Fibroblast of skin of right biceps (primary cell): ENCODE results near the gene POLD2.
A peak's percentile ranks its signal among the peaks of the same experiment; 100 is the strongest.
"Not testable (repeated sequence)": the region's sequence is repeated elsewhere in the genome, so short reads cannot be mapped to it uniquely, and the experiment has no call there.

Experiments used
- DNase-seq: peaks from one replicate; pipeline ENCODE4 v3.0.0-alpha.2; 2013

Gene POLD2

DNA sequence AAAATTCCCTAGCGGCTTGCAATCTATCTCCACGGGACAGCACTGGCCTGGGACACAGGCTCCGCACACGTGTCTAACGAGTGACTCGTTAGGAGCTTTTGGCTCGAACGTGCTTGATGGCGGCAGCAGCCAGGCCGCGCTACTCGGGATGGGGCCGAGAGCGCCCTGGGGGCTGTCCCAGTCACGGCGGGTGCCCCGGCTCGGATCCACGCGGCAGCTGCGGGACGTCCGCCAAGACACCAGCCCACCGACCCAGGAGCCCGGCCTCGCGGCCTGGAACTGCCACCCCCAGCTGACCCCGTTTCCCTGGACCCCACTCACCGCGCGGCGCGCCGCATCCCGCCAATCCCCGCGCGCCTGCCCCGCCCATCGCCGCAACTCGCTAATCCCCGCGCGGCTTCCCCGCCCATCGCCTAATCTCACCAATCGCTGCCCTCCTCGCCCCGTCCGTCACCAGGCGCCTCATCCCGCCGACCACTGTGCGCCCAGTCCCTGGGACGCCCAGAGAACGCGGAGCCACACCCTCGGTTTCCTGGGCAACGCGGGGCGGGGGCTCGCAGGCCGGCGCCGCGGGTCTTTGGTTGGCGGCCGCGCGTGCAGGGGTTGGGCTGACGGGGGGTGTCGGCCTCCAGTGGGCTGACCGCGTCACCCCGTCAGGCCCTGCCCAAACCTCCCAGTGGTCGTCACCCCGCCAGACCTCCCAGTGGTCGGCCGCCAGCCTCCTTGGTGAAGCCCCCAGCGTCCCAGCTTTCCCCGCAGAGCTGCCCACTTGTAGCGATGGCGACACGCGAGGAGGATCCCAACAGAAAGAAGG lies at the start of gene POLD2:
POLD2 (minus strand) TSS at position 359 of the 814 bp plus-strand sequence. CDS start 1,495 bp downstream, outside the sequence.
- DNase-seq: peak; percentile 97

DNA sequence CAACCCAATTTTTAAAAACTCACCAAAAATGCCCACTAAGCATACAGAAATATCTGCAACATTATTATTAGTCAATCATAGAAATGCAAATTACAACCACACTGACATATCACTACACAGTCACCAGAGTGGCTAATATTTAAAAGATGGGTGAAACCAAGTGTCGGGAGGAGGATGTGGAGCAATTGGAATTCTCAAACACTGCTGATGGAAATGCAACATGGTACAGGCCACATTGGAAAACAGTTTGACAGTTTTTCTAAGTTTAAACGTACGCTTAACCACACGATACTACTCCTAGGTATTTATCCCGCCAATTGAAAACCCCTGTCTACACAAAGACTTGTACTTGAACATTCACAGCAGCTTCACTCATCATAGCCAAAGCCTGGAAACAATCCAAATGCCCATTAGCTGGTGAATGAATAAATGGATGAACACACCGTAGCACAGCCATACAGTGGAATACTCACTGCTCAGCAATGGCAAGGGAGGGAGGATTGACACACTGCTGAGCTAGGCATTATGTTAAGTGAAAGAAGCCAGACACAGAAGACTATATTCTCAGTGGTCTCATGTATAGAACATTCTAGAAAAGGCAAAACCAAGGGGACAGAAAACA lies 49.6 kb upstream of the POLD2 start:
- DNase-seq: no peak

DNA sequence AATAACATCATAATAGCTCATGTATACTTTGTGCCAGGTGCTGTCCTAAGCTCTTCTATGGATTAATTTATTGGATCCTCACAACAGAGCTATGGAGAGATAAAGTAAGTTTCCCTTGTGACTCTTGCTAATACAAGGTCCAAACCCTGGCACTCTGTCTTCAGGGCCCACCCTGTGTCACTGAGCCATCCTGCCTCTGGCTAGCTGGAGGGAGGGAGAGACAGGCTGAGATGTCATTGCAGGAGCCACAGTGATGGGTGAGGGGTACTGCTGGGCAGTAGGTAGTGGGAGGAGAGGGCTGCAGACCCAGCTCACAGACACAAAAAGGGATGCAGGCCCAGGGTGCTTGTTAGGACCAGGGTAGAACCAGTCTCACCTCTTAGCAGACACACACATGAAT lies 49.0 kb upstream of the POLD2 start:
- DNase-seq: no peak

DNA sequence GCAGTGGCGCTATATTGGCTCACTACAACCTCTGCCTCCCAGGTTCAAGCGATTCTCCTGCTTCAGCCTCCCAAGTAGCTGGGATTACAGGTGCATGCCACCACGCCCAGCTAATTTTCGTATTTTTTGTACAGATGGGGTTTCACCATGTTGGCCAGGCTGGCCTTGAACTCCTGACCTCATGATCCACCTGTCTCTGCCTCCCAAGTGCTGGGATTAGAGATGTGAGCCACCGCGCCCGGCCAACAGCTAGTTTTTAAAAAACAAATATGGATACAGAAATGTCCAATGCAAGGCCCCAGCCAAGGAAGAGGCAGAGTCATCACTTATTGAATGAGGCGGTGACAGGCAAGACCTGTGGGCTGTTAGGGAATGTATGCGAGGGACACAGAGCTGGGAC lies 48.6 kb upstream of the POLD2 start:
- DNase-seq: not testable (repeated sequence)

DNA sequence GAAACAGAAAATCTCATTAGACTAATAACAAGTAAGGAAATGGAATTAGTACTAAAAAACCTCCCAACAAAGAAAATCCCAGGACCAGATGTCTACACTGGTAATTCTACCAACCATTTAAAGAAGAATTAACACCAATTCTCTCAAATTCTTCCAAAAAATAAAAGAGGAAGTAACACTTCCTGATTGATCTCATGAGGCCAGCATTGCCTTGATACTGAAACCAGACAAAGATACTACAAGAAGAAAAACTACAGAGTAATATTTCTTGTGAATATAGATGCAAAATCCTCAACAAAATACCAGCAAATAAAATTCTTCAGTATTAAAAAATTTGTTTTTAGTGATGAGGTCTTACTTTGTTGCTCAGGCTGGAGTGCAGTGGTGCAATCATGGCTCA lies 44.6 kb upstream of the POLD2 start:
- no peak for DNase-seq

DNA sequence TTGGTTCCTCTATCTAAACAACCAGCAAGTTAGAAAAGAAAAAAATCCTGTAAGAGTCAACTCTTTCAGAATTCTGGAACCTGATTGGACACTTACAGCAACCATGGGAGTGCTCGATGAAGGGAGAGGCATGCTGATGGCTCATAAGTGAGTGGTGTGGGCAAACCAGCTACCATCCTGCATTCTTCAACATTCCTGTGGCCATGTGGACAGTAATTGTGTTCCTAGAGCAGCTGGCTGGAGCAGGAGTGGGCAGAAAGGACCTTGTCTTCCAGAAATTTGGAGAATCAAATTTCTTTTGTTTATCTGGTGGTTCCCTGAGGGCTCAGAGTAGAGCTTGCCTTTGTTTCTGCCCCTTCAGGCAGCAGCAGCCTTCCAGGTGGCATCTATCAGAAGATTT lies 40.2 kb upstream of the POLD2 start:
- DNase-seq: peak; percentile 79

DNA sequence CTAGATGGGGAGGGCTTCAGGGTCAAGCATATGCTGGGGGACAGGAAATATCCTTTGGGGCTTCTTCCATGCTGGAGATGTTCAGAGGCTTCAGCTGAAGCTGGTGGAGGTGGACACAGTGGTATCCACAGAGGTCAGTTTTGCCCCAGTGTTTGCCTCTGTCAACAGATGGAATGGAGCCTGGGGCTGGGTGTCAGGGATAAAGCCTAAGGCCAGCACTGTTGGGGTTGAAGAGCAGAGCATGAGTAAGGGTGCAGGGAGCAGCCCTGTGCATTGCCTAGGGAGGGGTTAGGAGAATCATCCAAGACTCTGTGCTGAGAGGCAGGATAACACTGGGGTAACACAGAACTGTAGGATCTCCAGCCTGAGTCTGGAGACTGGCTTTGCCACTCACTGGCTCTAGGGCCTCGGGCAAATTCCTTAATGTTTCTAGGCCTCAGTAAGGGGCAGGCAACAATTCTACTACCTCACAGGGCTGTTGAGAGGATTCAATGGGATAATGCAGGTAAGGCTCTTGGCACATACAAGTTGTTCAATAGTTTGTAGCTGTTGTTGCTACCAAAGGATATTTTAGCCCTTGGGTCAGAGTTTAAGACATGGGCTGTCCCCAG lies 39.5 kb upstream of the POLD2 start:
- DNase-seq: no peak

DNA sequence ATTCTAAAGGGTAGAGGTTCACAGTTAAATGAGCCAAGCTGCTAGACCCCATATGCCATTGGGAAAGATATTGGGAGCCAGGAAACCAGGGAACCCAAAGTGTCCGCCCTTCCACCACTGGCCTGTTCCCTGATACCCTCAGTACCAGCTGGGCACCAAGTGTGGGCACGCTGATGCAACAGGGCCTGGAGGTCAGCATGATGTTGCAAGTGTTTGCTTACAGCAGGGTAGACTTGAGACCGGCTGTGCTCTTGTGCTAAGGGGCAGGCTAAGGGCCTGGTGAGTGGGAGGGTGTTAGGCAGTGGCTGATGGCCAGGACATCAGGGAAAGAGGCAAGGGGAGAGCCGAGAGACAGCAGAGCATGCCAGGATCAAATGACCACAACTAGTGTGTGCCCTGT lies 38.8 kb upstream of the POLD2 start:
- no peak for DNase-seq

DNA sequence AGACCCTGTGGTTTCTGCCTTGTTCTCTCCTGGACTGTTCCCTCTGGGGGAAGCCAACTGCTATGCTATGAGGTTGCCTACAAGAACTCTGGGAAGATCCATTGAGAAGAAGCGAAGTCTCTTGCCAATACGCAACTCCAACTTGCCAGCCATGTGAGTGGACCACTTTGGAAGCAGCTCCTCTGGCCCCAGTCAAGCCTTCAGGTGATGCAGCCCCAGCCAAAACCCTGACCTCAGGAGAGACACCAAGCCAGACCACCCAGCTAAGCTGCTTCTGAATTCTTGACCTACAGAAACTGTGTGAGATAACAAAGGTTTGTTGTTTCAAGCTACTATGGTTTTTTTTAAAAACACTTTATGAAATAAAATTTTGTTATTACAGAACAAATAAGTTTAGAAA lies 38.0 kb upstream of the POLD2 start:
- no peak for DNase-seq

DNA sequence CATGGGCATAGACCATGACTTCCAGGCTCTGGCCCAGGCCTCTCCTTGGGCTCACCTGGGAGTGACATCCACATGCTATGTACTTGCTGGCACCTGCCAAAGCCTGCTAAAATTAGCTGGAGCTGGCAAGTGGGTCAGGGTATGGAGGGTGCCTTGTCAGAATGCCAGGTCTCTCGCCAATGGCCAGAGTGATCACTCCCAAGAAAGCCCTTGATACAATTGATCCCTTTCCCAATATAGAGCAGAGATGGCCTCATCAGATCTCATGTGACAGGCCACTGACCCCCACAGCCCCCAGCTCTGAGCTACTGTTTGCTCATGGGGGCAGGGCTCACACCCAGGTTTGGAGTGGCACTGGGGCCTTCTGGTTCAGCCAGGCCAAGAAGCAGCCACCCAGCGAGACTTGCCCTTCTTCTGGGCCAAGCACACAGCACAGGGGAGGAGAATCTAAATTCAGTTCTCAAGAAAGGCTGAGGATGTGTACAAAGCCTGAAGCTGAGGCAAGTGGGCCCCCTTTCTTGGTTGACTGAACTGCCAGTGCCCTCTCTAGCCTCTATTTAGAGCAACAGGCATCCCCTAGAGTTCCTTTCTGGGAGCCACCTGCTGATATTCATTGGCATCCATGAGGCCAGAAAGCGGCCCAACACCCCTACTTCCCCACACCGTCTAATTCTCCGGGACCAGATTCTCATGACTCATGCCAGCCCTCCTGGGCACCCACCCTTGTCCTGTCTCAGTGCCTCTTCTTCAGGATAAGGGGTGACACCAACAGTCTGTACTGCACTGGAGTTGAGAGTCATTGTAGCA lies 36.7 kb upstream of the POLD2 start:
- no peak for DNase-seq

DNA sequence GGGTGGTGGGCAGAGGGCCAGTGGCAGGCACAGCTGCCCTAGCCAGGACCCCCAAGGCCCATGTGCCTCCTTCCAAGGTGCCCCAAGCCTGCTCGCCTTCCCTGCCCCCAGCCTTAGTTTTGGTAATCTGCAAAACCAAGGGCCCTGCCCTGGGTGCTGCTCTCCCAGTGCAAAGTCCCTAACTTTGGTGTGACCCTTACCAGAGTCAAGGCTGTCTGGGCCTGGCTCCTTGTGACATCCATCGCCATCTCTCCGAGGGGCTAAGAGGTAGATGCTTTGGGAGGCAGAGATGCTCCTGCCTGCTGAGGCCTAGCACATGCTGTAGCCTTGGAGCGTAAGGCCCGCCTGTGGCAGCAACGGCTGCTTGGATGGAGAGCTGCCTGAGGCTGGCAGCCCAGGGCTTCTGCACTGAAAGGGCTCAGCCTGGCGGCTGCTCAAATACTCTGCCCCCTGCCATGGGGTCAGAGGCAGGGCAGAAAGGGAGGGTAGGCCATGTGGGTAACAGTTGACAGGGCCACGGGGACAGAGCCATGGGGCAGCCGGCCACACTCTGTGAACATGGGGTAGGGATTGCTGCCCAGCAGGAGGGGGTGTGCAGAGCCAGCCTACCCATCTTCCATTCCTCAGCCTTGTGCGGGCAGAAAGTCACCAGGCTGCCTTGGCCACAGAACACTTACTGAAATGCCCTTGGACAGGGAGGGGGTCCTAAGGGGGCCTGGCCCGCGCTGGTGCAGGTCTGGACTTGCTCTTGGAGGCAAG lies 35.7 kb upstream of the POLD2 start:
- no peak for DNase-seq

DNA sequence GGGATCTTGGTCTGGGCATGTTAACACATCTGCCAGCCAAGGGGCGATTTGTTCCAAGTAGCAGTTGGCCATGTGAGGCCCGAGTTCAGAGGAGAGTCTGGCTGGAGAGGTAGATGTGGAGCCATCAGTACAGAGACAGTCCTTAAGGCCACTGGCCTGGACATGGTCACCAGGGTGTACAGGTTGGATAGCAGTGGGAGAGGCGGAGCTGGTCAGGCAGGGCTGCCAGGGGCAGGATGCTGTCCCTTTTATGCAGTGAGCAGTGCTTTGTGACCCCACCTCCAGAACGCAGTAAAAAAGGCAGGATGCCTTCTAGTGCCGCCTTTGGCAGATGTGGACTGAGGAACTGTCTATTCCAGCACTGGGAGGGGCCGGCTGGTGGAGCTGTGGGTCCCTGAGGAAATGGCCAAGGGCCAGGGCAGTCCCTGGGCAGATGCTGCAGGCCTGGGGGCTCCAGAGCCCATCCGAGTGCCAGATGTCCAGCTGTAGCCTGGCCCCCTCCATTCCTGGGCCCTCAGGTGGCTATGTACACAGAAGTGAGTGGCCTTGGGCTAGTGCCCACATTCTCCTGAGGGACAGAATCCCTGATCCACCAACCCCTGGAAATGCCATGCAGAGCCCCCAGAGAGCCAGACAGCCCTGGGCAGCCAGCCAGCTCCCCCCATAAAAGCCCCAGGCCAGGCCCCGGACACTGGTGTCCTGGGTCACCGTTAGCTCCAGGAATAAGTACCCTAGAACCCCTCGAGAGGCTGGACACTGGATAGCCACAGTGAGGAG lies 34.9 kb upstream of the POLD2 start:
- DNase-seq: no peak

DNA sequence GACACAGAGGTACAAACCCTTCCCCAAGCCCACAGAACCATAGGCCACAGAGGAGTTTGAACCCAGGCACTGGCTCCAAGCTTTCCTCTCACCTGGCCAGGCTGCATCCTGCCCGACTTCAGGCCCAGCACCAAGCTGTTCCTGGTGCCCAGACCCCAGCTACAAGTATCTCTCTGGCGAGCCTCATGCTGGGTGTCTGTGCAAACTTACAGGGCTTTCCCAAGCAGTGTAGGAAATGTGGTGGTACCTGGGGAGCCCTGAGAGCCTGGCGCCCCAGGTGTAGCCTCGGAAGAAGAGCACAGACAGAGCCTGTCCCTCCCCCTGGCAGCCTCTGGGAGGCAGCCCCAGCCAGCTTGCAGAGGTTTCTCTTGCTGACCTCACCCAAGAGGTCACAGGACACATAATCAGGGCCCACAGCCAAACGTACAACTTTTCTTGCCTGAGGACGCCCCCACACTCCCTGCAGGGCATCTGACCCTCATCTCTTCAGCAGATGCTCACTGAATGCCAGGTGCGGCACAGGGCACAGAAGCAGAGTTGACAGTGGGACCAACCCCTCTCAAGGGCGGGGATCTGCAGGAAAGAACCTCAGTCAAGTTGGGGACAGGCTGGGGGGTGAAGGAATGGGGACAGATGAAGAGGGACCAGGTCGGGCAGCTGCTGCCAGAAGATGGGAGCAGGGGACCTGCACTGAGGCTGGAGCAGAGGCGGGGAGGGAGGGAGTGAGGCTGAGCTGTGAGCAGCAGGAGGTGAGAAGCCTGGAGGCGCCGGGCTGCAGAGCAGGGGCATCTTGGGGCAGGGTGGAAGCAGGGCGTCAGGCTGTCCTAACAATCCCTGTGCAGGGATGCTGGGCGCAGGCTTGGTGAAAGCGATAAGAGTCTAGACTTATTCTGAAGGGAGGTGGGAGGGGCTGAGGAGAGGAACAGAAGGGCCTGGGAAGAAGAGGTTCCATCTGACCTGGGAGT lies 34.0 kb upstream of the POLD2 start:
- no peak for DNase-seq

DNA sequence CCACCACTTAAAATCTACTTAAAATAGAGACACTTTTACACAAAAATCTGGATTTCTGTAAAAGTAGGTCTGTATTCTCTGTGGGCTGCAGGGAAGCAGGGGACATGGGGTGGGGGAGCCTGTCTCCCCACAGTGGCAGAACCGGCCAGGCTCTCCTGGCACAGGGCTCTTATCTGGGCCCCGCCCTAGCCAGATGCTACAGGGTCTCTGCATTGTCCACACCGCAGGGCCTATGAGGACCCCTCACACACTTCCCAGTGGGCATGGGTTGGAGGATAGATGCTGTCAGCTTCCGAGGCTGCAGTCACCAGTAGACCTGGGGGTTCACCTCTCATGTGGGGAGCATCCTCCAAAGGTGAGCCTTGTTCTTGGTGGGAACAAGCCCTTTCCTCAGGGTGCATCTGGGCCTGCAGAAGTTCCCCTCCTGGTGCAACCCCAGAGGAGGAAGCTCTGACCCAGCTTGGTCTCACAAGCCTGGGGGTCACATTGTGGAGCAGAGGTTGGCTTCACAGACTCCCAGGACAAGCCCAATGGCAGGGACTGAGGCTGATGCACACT lies 33.2 kb upstream of the POLD2 start:
- DNase-seq: no peak

DNA sequence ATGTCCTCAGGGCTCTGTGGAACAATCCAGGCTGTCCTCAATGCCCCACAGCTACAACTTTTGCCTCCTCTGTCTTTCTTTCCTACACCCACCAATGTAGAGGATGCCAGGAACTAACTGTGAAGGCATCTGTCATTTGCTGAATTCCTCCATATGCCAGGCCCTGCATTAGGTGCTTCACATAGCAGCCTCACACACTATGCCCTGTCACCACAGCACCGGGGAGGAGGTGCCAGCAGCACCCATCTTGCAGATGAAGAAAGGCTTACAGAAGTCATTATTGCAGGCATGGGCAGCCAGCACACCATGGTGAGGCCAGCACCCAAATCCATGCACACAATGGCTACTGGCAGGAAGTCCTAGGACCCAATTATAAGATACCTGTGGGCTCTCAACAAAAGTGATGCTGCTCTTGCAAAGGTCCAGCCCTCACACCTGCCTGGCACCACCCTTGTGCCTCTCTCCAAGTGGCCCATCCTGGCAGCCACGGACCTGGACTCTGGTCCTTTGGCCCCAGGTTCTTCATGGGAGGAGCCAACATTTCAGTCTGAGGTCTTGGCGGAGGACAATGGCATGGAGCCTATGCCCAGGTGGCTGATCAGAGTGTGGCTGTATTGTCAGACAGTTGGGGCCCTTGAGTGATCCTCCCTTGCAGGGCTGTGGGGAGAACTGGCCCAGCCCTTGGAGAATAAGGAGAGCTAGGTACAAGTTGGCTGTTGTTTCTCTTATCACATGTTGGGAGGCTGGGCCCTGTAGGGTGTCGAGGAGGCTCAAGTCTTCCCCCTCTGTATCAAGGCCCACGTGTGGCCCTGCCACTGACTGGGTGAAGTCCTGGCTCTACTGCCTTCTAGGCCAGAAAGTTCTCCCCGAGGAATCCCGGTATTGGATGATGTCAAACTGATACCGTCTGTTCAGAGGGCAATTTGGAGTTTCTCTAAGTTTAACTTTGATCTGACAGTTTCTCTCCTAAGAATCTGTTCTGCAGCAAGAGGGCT lies 32.1 kb upstream of the POLD2 start:
- DNase-seq: no peak

DNA sequence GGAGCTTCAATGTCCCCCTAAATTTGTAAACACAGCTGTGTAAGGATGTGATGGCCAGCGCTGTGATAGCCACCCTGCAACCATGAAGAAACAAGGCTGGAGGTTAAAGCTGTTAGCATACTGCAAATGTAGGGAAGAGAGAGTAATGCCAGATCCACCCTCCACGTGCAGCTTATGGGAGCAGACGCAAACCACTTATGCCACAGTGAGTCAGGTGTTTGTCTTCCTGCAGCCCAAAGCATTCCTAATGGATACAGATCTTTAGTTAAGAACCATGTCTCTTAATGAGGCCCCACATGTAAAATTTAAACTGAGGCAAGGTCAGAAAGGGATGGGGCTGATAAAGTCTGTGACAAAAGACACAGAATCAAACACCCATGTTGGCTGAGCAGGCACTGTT lies 31.4 kb upstream of the POLD2 start:
- no peak for DNase-seq

DNA sequence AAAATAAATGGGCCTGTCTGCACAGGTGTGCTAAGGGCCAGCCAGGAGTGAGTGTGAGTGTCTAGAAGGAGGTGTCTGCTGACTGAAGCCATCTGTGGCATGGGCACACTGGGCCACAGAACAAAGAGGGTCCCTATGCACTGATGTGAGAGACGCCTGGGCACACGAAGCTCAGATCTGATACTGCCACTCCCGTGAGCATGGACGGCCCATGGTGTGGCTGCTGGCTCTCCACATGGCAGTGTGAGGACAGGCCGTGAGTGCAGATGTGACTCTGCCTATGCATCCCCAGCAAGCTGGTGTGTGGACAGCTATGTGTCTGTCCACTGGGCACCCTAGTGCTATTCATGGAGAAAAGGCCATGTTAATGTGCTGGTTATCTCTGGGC lies 30.6 kb upstream of the POLD2 start:
- no peak for DNase-seq

DNA sequence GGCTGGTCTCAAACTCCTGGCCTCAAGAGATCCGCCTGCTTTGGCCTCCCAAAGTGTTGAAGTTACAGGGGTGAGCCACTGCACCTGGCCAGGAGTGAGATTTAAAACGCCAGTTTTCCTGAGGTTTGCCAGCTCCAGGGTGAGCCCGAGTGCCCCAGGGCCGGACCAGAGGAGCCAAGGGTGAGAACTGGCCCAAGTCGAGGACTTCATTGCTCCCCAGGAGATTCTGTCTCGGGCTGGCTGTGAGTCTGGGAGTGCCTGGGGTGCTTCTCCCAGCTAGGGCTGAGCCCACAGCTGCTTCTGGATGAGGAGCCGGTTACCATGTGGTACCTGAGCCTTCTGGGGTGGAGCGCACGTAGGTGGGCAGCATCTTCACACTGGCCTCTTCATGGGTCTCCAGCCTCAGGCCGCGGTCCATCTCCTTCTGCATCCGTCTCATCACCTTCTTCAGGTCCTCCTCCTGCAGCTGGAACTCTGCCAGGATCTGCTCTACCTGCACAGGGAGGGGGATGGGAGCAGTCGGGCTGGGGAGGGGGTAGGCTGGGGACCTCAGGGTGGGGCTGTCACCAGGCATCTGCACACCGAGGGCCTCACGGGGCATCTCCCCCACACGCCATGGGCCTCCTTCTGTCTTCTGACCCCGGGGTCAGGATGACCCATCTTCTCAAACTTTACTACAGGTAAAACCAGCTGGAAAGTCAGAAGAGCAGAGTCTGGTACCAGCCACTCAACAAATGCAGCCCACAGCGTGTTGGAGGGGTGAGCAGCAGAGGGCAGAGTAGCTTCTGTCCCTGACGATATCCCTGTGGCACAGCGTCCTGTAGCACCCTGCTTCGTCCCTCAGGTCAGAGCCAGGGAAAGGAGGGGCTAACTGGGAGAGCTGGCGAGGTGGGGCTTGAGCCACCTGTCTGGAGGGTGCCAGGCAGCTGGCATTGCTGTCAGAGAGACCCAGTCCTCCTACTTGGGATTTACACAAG lies 29.9 kb upstream of the POLD2 start:
- DNase-seq: no peak
